HG02642 (cell line): Measurements from ENCODE around the gene SARS2.
"Not testable (repeated sequence)": the region's sequence is repeated elsewhere in the genome, so short reads cannot be mapped to it uniquely, and the experiment has no call there.

Experiments used
- ATAC-seq: cut with Tn5 transposase; IDR thresholded peaks from one replicate; pipeline ENCODE4 v1.9.1; 2021; ENCODE audit warnings: mild to moderate bottlenecking; ENCODE audit not compliant: unreplicated experiment, poor library complexity

The SARS2 gene, protein sequence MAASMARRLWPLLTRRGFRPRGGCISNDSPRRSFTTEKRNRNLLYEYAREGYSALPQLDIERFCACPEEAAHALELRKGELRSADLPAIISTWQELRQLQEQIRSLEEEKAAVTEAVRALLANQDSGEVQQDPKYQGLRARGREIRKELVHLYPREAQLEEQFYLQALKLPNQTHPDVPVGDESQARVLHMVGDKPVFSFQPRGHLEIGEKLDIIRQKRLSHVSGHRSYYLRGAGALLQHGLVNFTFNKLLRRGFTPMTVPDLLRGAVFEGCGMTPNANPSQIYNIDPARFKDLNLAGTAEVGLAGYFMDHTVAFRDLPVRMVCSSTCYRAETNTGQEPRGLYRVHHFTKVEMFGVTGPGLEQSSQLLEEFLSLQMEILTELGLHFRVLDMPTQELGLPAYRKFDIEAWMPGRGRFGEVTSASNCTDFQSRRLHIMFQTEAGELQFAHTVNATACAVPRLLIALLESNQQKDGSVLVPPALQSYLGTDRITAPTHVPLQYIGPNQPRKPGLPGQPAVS

DNA sequence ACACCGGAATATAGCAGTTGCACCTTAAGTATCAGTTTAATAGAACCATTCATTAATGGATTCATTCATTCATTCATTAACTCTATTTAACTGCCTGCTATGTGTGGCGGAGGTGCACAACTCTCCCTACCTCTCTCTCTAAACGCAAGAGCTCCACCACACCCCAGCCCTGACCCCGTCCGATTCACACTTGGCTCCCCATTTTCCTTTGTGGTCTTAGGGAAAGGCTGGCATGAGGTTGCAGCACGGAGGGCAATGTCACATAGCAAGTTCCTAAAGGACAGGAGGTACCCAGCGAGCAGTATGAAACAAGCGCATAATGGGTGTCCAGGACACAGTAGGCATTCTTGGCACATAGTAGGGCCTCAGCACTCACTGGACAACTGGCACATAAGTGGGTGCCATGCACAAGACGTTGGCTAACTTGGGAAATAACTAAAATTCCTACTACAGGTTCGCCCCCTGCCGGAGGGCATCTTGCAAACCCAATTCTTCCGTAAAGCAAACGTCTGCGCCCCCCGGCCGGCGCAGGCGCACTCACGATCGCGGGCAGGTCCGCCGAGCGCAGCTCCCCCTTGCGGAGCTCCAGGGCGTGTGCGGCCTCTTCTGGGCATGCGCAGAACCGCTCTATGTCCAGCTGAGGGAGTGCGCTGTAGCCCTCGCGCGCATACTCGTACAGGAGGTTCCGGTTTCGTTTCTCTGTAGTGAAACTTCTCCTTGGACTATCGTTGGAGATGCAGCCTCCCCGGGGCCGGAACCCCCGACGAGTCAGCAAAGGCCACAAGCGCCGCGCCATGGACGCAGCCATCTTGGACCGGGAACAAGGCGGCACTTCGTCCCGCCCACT, at the start of gene SARS2:
Gene SARS2, minus strand, starts transcription at position 835 of the 847 bp plus-strand sequence. Its CDS starts 27 bp downstream, at position 808.
- ATAC-seq, result peak; percentile 85

DNA sequence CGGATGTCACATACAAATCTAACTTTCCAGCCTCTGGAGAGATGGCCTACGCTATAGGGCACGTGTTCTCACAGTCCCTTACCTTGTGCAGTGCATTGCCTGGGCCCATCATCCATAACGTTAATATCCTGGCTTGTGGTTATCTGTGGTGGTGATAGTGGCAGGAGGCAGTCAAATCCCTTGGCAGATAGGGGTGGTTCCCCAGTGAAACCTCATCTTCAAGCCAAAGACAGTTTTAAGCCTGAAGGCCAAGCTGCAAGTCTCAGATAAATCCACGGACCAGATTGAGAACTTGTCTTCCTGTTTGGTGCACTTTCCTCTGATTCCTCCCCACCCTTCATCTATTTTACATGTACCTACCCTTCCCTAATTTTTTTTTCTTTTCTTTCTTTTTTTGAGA, 49.2 kb upstream of the SARS2 start:
- ATAC-seq, result no peak

DNA sequence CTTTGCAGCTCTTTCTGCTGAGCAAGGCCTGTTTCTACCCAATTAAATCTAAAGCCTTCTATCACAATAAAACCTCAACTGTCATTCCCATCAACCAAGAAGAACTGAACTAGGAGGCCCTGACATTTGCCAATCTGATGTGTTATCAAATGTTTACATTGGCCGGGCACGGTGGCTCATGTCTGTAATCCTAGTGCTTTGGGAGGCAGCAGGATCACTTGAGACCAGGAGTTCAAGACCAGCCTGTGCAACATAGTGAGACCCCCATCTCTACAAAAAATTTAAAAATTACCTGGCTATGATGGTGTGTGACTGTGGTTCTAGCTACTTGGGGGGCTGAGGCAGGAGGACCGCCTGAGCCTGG, 47.7 kb upstream of the SARS2 start:
- ATAC-seq, result no peak

- ATAC-seq, result peak; percentile 79
These were observed 47.1 kb upstream of the SARS2 start for GRCh38 chr19:38977445-38978325.

- no peak for ATAC-seq
These were observed 45.3 kb upstream of the SARS2 start for GRCh38 chr19:38975861-38976271.

DNA sequence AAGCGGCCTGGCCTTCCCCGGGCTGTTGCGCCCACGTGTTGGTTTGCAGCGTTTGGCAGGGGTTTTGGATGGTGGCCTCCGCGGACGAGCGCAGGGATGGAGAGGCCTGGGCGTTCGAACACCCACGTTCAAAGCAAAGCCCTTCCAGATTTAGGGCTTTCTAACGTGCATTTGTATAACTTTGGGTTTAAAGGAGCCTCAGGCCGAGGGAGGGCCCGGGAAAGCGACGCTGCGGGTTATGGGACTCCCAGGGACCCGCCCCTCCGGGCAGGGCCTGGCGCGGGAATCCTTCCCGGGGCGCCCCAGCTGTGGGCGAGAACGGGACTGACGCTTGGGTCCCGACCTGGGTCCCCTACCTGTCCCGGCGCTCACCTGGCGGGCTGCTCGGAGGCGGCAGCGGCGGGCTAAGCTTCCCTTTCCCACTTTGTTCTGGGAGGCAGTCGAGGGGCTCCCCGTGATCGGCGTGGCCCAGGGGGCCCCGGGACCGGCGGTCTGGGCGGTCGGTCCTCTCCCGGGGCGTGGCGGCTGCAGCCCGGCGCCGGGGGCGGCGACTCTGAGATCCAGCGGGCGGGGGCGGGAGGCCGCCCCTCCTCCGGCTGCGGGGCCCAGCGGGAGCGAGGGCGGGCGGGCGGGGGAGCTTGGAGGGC, 44.8 kb upstream of the SARS2 start, which contains the start of gene FBXO17:
Gene FBXO17, minus strand, starts transcription at position 529 of the 647 bp plus-strand sequence. CDS start 25,423 bp downstream, outside the sequence.
- ATAC-seq, result no peak

- ATAC-seq, result no peak
These were observed 44.2 kb upstream of the SARS2 start for GRCh38 chr19:38974624-38975213.

DNA sequence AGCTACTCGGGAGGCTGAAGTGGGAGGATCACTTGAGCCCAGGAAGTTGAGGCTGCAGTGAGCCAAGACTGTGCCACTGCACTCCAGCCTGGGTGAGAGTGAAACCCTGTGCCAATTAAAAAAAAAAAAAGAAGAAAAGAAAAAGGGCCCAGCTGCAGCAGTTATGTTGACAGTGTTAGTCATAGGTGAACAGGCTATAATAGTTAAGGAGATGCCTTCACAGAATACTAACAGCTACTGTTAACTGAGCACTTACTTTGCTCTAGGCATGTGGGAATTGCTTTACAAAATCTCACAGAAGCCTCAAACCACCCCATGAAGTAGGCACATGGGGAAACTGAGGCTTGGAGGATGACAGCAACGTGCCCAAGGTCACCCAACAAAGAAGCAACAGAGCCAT, 41.1 kb upstream of the SARS2 start:
- no peak for ATAC-seq

DNA sequence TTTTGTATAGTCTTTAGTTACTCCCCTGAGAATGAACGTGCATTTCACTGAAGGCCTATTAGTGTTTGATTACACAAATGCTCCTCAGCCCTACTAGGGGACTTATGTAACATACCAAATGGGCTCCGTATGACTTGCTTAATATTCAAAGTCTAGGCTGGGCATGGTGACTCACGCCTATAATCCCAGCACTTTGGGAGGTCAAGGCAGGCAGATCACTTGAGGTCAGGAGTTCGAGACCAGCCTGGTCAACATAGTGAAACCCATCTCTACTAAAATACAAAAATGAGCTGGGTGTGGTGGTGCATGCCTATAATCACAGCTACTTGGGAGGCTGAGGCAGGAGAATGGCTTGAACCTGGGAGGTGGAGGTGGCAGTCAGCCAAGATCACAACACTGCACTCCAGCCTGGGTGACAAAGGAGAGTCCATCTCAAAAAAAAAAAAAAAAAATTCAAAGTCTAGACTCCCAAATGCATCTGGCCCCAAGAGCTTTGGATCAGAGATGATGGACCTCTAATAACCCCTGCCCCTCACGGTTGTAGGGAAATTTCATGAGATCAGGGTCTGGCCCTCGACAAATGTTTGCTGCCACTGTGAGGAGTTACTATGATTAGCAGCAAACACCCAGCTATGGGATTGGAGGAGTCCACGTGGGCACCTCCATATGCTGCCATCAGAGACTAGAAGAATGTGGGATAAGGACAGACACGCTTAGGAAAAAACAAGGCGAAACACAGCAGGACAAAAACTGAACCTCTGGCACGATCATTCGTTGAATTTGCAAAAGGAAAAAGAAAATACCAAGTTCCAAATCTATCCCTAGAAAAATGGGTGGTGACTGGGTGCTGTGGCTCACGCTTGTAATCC, 40.3 kb upstream of the SARS2 start:
- no peak for ATAC-seq

DNA sequence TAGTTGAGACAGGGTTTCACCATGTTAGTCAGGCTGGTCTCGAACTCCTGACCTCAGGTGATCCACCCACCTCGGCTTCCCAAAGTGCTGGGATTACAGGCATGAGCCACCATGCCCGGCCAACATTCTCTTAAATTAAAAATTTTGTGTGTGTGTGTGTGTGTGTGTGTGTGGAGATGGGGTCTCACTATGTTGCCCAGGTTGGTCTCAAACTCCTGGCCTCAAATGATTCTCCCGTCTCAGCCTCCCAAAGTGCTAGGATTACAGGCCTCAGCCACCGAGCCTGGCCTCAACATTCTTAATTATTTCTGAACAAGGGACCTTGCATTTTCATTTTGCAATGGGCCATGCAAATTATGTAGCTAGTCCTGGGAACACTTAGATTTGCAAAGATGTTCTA, 35.6 kb upstream of the SARS2 start:
- not testable (repeated sequence) for ATAC-seq

GRCh38 chr19:38964738-38965137, 34.2 kb upstream of the SARS2 start:
- ATAC-seq, result no peak

GRCh38 chr19:38959618-38960017, 29.1 kb upstream of the SARS2 start:
- no peak for ATAC-seq

DNA sequence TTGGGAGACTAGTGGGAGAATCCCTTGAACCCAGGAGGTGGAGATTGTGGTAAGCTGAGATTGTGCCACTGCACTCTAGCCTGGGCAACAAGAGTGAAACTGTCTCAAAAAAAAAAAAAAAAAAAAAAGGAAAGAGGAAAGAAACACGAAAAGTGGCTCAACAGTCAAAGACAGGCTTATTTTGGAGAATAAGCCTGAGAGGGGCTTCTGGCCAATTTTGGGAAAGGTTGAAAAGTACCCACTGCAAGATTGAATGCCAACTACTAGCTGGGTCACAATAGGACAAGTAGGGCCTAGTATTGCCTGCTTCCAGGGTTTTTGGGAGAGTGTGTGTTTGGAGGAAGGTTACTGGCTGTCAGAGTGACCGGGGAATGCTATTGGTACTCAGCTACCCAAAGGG, 27.7 kb upstream of the SARS2 start:
- ATAC-seq, result no peak

DNA sequence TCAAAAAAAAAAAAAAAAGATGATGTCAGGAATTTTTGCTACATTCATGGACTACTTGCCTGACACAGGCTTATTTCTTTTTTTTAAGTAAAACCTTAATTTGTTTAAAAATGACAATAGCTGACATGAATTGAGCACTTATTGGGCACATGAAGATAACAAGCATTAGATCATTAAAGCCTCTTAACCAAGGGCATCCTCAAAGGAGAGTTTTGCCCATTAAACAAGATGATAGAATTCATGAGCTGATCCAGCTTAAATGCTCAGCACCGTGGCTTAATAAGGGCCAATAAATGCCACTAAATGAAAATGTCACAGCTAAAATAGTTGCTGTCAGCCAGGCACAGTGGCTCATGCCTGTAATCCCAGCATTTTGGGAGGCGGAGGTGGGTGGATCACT, 25.7 kb upstream of the SARS2 start:
- no peak for ATAC-seq

GRCh38 chr19:38953677-38954076, 23.1 kb upstream of the SARS2 start:
- no peak for ATAC-seq

DNA sequence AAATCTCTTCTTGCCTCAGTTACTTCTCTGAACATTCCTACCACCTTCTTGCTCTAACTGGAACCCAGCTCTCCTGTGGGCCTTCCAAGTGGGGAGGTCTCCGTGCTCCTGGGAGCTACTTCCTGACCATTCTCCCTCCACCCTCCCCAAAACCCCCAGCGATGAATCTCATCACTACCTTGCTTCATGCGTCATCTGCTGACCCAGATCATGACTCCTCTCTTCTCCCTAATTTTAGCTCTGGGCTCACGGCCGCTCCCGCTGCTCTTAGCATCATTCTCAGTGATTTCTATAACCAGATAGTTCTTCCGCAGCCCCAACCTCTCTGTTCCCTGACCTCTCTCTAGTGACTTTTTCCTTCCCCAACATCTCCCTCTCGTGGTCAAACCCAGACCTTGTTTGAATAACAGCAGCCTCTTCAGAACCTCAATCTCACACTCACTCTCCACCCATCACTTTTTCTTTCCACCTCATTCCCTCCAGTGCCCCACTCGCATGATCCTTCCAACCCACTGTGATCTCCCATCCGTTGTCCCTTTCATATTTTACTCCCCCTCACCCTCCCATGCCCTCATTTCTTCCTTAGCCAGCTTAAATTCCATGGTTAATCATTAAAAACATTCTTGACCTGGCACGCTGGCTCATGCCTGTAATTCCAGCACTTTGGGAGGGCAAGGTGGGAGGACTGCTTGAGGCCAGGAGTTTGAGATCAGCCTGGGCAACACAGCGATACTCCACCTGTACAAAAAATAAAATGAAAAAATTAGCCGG, 22.0 kb upstream of the SARS2 start:
- no peak for ATAC-seq

DNA sequence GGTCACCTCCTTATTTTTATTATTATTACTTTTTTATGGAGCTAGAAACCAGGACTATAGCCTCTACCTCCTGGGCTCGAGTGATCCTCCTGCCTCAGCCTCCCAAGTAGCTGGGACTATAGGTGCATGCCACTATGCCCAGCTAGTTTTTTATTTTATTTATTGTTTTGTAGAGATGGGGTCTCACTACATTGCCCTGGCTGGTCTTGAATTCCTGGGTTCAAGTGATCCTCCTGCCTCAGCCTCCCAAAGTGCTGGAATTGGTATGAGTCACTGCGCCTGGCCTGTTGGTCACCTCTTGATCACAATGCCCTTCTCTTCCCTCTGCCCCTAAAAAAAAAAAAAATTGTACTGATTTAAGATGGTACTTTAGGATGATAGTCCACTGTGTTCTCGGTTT, 20.6 kb upstream of the SARS2 start:
- no peak for ATAC-seq
